Measurements from ENCODE around the gene P4HTM. TPM values are rescaled to one million over a fixed set of nuclear protein-coding genes. Genes with fewer than 3 reads are reported as not detected.

P4HTM gene
- total and polyA plus RNA-seq, 4 donors = 58.4 to 82.7 (median 69.9) TPM

Small RNA genes within 50 kb of the gene (small RNA-seq; reads per million reads assigned to genes)
- gene MIR191 (ENCODE audit: low replicate concordance) (4,204 reads per million, percentile 100 among the genes with 10 or more reads in this experiment), gene MIR425 (ENCODE audit: low replicate concordance) (88.8 reads per million, percentile 98 among the genes with 10 or more reads in this experiment)

Other genes with a start within 250 kb of the P4HTM start
- gene PRKAR2A, start 142.4 kb upstream of the P4HTM start, total RNA-seq = 10 to 100 TPM; 29.2 to 40.3 TPM
- 10 to 100 TPM; 32.3 to 36.5 TPM for gene PRKAR2A, start 142.4 kb upstream of the P4HTM start, polyA plus RNA-seq (ENCODE audit: insufficient read length in 2 of 2)
- 10 to 100 TPM; 21.1 to 21.6 TPM for gene SLC25A20, start 91.4 kb upstream of the P4HTM start, total RNA-seq
- gene SLC25A20, start 91.4 kb upstream of the P4HTM start, polyA plus RNA-seq (ENCODE audit: insufficient read length in 2 of 2) = 10 to 100 TPM; 21.3 to 23.6 TPM
- 10 to 100 TPM; 81.0 to 81.9 TPM for gene ARIH2, start 71.4 kb upstream of the P4HTM start, total RNA-seq
- 10 to 100 TPM; 66.6 to 96.4 TPM for gene ARIH2, start 71.4 kb upstream of the P4HTM start, polyA plus RNA-seq (ENCODE audit: insufficient read length in 2 of 2)
- gene WDR6, start 17.1 kb downstream of the P4HTM start, total RNA-seq = 100 to 1,000 TPM in 1 of 2 donors, 10 to 100 TPM in 1; 81.7 to 152 TPM
- 100 to 1,000 TPM; 234 to 241 TPM for gene WDR6, start 17.1 kb downstream of the P4HTM start, polyA plus RNA-seq (ENCODE audit: insufficient read length in 2 of 2)
- 10 to 100 TPM; 35.7 to 51.3 TPM for gene DALRD3, start 28.3 kb downstream of the P4HTM start, total RNA-seq
- 10 to 100 TPM; 83.8 to 85.7 TPM for gene DALRD3, start 28.3 kb downstream of the P4HTM start, polyA plus RNA-seq (ENCODE audit: insufficient read length in 2 of 2)
- gene NDUFAF3, start 31.9 kb downstream of the P4HTM start, total RNA-seq = 10 to 100 TPM; 37.0 to 97.0 TPM
- 10 to 100 TPM; 69.0 to 79.9 TPM for gene NDUFAF3, start 31.9 kb downstream of the P4HTM start, polyA plus RNA-seq (ENCODE audit: insufficient read length in 2 of 2)
- 100 to 1,000 TPM; 143 to 215 TPM for gene IMPDH2, start 39.2 kb downstream of the P4HTM start, total RNA-seq
- 100 to 1,000 TPM; 139 to 150 TPM for gene IMPDH2, start 39.2 kb downstream of the P4HTM start, polyA plus RNA-seq (ENCODE audit: insufficient read length in 2 of 2)
- gene QRICH1, start 103.8 kb downstream of the P4HTM start, total RNA-seq = 100 to 1,000 TPM in 1 of 2 donors, 10 to 100 TPM in 1; 84.6 to 104 TPM
- gene QRICH1, start 103.8 kb downstream of the P4HTM start, polyA plus RNA-seq (ENCODE audit: insufficient read length in 2 of 2) = 10 to 100 TPM; 62.9 to 80.1 TPM
- 100 to 1,000 TPM; 122 to 187 TPM for gene QARS1, start 114.5 kb downstream of the P4HTM start, total RNA-seq
- gene QARS1, start 114.5 kb downstream of the P4HTM start, polyA plus RNA-seq (ENCODE audit: insufficient read length in 2 of 2) = 100 to 1,000 TPM; 136 to 159 TPM
- gene USP19, start 130.6 kb downstream of the P4HTM start, total RNA-seq = 10 to 100 TPM; 32.5 to 45.0 TPM
- gene USP19, start 130.6 kb downstream of the P4HTM start, polyA plus RNA-seq (ENCODE audit: insufficient read length in 2 of 2) = 10 to 100 TPM; 46.9 to 54.4 TPM
- 100 to 1,000 TPM; 225 to 536 TPM for gene LAMB2, start 142.8 kb downstream of the P4HTM start, total RNA-seq
- 100 to 1,000 TPM; 160 to 221 TPM for gene LAMB2, start 142.8 kb downstream of the P4HTM start, polyA plus RNA-seq (ENCODE audit: insufficient read length in 2 of 2)
- gene CCDC71, start 176.1 kb downstream of the P4HTM start, total RNA-seq = 10 to 100 TPM in 1 of 2 donors, 1 to 10 TPM in 1; 9.7 to 23.1 TPM
- gene CCDC71, start 176.1 kb downstream of the P4HTM start, polyA plus RNA-seq (ENCODE audit: insufficient read length in 2 of 2) = 10 to 100 TPM; 17.5 to 19.7 TPM
- gene KLHDC8B, start 181.4 kb downstream of the P4HTM start, total RNA-seq = 10 to 100 TPM; 20.0 to 61.6 TPM
- 10 to 100 TPM; 34.7 to 38.7 TPM for gene KLHDC8B, start 181.4 kb downstream of the P4HTM start, polyA plus RNA-seq (ENCODE audit: insufficient read length in 2 of 2)

Data from spinal cord (tissue), 4 donors.